BJ (cell line): Measurements from ENCODE around the gene SLC6A12. TPM values are rescaled to one million over a fixed set of nuclear protein-coding genes. Genes with fewer than 3 reads are reported as not detected.

ENCODE experiments used
- CTCF ChIA-PET: fragments of 350-600 bp; formaldehyde crosslinking; extraction: SDS; loops from one replicate; lab custom pipeline; 2021; ENCODE audit warnings: antibody characterized with exemption, inconsistent platforms; lab: Yijun Ruan, JAX
- POLR2A ChIA-PET: fragments of 300-600 bp; sonication (Branson Sonifier 250); formaldehyde crosslinking; extraction: SDS; loops from one replicate; lab custom pipeline; 2021; ENCODE audit warnings: antibody characterized with exemption; lab: Charles Lee
- DNase-seq: peaks from one replicate; pipeline ENCODE4 v3.0.0-alpha.2; 2011; ENCODE audit warnings: low read depth
- H3K27me3 ChIP-seq: 2 replicates; pipeline ENCODE4 v1.6.0; 2011; ENCODE audit warnings: low read length; ENCODE audit not compliant: control insufficient read depth, insufficient read depth
- H3K36me3 ChIP-seq: 2 replicates; pipeline ENCODE4 v1.5.1; 2011; ENCODE audit warnings: low read length; ENCODE audit not compliant: control insufficient read depth, insufficient read depth
- H3K4me3 ChIP-seq: 2 replicates; pipeline ENCODE4 v1.5.1; 2011; ENCODE audit warnings: low read depth, mild to moderate bottlenecking, control low read depth, low read length
- CTCF ChIP-seq: IDR thresholded peaks from 2 replicates; pipeline ENCODE4 v1.5.1; 2011; ENCODE audit warnings: low read depth, mild to moderate bottlenecking, control low read depth, inconsistent platforms, low read length, moderate library complexity; ENCODE audit not compliant: insufficient read depth
- polyA minus RNA-seq: library from RNA; depleted of rRNA, polyadenylated mRNA; stranded (reverse); fragments of >200 nt; gene quantifications from 2 replicates; pipeline ENCODE4 v1.2.3, GENCODE V29; 2011; rRNA and poly(A)+ RNA removed
- polyA plus RNA-seq: library from polyadenylated mRNA; depleted of rRNA; stranded (reverse); fragments of >200 nt; gene quantifications from 2 replicates; pipeline ENCODE4 v1.2.3, GENCODE V29; 2011; rRNA removed

SLC6A12 gene
- polyA plus RNA-seq (not detected in 2 replicates), polyA minus RNA-seq (not detected in 2 replicates)

GRCh38 chr12:214003-214741, at the start of gene SLC6A12:
Gene SLC6A12, minus strand, starts transcription at chr12:214157. Its CDS starts 4,171 bp downstream, at chr12:209986.
- ChIA-PET POLR2A (interaction anchor here (0.6 kb wide), 1 partner anchor 1349 kb away, joined by 6 read pairs; no protein-coding TSS in a partner anchor), CTCF (interaction anchor here (1.1 kb wide), 1 partner anchor 16 kb away, joined by 3 read pairs; no protein-coding TSS in a partner anchor)
- no peaks in the 10 kb centered on the region for H3K36me3 ChIP-seq
- DNase-seq = no peak
- TF ChIP-seq CTCF = no peak
- peaks cover 15% of the 10 kb centered on the region for H3K27me3 ChIP-seq
- no peak within 1 kb of the TSS for H3K4me3 ChIP-seq

- DNase-seq = no peak
- ChIA-PET CTCF (interaction anchor here (1.4 kb wide), 1 partner anchor 44 kb away, joined by 3 read pairs; no protein-coding TSS in a partner anchor), POLR2A (no interaction called here)
- no peak for TF ChIP-seq CTCF
- H3K4me3 ChIP-seq = no peak overlapping the region
- peaks cover 2% of the 10 kb centered on the region for H3K27me3 ChIP-seq
- no peaks in the 10 kb centered on the region for H3K36me3 ChIP-seq
These were observed 49.6 kb upstream of the SLC6A12 start for GRCh38 chr12:263574-263973.

DNA sequence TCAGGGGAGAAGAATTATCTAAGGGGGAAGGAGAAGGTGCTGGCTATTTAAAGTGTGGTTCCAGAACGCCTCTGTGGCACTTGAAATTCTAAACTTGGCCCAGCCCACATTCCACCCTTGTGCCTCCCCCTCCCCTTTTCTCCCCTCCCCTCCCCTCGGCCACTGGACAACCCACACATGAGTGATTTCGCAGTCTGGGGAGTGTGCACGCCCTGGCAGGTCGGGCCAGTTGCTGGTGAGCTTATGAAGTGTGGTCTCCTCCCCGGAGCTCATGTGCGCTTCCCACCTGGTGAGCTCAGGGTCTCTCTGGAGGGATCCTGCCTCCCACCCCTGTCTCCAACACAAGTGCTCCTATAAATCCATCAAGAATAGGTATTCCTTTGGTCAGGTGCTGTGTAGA, 48.9 kb upstream of the SLC6A12 start, which contains the start of gene SLC6A13:
TSS of gene SLC6A13 (minus strand) at position 20 of the 400 bp plus-strand sequence. CDS start 2,784 bp downstream, outside the sequence.
- ChIA-PET CTCF (interaction anchor here (1.4 kb wide), 1 partner anchor 43 kb away, joined by 3 read pairs; no protein-coding TSS in a partner anchor), POLR2A (no interaction called here)

DNA sequence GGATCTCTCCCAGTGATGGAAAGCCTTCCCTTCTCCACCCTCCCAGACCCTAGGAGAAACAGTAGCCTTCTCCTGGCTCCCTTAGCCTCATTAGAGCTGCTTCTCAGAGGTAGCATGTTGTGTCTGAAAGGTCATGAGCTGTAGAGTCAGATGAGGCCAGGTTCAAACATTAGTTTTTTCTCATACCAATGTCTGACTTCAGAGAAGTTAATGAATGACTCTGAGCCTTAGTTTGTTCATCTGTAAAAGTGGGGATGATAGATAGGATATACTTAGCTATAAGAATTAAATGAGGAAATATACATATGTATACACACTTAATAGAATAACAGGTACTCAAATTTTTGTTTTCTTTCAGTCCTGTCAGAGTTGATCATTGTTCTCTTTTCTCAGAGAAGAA, 48.2 kb upstream of the SLC6A12 start:
- no peaks in the 10 kb centered on the region for H3K36me3 ChIP-seq
- H3K27me3 ChIP-seq = peaks cover 11% of the 10 kb centered on the region
- ChIA-PET POLR2A (no interaction called here), CTCF (interaction anchor here (0.9 kb wide), 2 partner anchors 11 to 28 kb away, joined by 3 read pairs; no protein-coding TSS in a partner anchor)
- H3K4me3 ChIP-seq = no peak overlapping the region
- DNase-seq = no peak
- TF ChIP-seq CTCF = no peak

More for the DNA sequence above, 48.9 kb upstream of the SLC6A12 start, which contains the start of gene SLC6A13:
- TF ChIP-seq CTCF = no peak
- H3K4me3 ChIP-seq = no peak within 1 kb of the TSS
- H3K36me3 ChIP-seq = no peaks in the 10 kb centered on the region
- no peak for DNase-seq
- peaks cover 8% of the 10 kb centered on the region for H3K27me3 ChIP-seq
